Thyroid gland (tissue), 4 donors: Measurements from ENCODE around the gene CANT1.

Experiments
- POLR2A ChIP-seq, 2 donors: fragments of 450-650 bp; IDR thresholded peaks; one replicate each; pipeline ENCODE4 v1.6.1; 2017; ENCODE audit warnings: antibody characterized with exemption in 2 of 2, mild to moderate bottlenecking in 2 of 2, moderate library complexity in 1 of 2
- TF ChIP-seq, protein P1 (sequence below), 6 experiments: fragments of 200-600 bp in 3 of 6; fragments of 450-650 bp in 3 of 6; sonication (generic) in 3 of 6; IDR thresholded peaks; one replicate each; pipeline ENCODE4 v1.5.1; 2016 to 2019; ENCODE audit warnings: antibody characterized with exemption in 6 of 6, mild to moderate bottlenecking in 2 of 6, inconsistent platforms in 1 of 6, moderate library complexity in 1 of 6

DNA sequence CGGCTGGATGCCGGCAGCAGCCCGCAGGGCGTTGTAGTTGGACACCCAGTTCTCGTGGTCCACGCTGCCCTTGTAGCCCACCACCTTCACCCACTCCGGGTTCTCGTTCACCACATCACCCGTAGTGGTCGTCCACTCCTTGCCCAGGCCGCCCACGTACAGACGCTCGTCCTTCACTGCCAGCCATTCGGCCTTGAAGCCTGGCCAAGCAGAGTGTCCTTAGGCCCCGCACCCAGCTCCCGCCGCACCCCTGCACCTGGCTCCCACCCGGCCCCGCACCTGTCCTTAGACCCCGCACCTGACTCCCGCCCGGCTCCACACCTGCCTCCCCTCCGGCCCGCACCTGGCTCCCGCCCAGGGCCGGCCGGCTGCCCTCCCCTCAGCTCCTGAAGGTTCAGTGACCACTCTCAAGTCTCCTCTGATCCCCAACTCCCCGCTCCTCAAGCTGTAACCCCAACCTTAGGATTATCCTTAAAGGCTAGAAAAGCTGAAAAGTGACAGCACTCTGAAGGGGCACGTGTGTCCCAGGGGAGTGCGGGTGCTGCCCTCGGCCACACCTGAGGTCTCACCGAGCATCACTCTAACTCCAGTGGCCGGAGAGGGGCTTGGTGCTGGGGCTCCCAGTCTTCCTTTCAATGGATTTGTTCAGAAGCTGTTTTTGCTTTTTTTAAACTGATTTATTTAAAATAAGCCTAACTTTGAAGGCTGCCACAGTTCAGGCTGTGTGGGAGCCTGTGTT is 14.4 kb downstream of the CANT1 start:
- TF ChIP-seq, protein P1, sequence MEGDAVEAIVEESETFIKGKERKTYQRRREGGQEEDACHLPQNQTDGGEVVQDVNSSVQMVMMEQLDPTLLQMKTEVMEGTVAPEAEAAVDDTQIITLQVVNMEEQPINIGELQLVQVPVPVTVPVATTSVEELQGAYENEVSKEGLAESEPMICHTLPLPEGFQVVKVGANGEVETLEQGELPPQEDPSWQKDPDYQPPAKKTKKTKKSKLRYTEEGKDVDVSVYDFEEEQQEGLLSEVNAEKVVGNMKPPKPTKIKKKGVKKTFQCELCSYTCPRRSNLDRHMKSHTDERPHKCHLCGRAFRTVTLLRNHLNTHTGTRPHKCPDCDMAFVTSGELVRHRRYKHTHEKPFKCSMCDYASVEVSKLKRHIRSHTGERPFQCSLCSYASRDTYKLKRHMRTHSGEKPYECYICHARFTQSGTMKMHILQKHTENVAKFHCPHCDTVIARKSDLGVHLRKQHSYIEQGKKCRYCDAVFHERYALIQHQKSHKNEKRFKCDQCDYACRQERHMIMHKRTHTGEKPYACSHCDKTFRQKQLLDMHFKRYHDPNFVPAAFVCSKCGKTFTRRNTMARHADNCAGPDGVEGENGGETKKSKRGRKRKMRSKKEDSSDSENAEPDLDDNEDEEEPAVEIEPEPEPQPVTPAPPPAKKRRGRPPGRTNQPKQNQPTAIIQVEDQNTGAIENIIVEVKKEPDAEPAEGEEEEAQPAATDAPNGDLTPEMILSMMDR (IDR thresholded peaks at IDR 0.05): no peak
- no peak for TF ChIP-seq POLR2A (IDR thresholded peaks at IDR 0.05)
